ENCODE measurements around the gene KCNMB2. TPM values are rescaled to one million over a fixed set of nuclear protein-coding genes. Genes with fewer than 3 reads are reported as not detected.

Gene KCNMB2
- total RNA-seq, 1 experiment from 2014 or later, result not detected

DNA sequence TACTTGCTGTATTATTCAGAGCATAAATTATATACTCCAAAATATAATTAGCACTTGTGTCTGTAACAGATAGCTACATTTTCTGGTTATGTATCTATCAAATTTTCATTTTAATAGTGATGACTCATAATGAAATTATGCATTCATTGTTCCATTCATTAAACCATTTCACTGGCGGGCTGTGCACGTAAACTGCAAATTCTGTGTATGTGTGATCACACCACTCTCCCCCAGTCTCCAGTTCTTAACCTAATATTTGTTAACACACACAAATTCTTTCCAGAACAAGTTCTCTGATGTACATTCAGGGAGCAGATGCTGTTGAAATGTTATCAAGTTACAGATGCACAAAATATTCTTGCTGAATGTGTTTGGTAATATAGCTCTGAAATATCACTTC, 3.8 kb upstream of the KCNMB2 start:
- Histone ChIP-seq H3K36me3 (ENCODE audit: control insufficient read depth, insufficient read depth, low read length) (no peaks in the 10 kb centered on the region), H3K4me1 (peaks cover 8% of the 10 kb centered on the region; the same call in 1 of the 2 replicates), H3K9me3 (no peaks in the 10 kb centered on the region), H3K27me3 (replicated peaks; ENCODE audit: control insufficient read depth, insufficient read depth, low read length) (no peaks in the 10 kb centered on the region), H3K4me3 (ENCODE audit: low read depth, low read length) (no peak overlapping the region)
- DNase-seq, result no peak
- no peaks in the 10 kb centered on the region for H3K9me3 Mint-ChIP-seq (ENCODE audit: unreplicated experiment)
- CTCF ChIA-PET, result no interaction called here
- H3K4me1 Mint-ChIP-seq (ENCODE audit: low read depth, unreplicated experiment), result peaks cover 8% of the 10 kb centered on the region
- no peak overlapping the region for H3K4me3 Mint-ChIP-seq (ENCODE audit: unreplicated experiment)
- H3K27ac Mint-ChIP-seq (ENCODE audit: unreplicated experiment), result no peak overlapping the region
- H3K27me3 Mint-ChIP-seq (ENCODE audit: insufficient read depth, unreplicated experiment), result peaks cover 7% of the 10 kb centered on the region
- TF ChIP-seq, protein P1, sequence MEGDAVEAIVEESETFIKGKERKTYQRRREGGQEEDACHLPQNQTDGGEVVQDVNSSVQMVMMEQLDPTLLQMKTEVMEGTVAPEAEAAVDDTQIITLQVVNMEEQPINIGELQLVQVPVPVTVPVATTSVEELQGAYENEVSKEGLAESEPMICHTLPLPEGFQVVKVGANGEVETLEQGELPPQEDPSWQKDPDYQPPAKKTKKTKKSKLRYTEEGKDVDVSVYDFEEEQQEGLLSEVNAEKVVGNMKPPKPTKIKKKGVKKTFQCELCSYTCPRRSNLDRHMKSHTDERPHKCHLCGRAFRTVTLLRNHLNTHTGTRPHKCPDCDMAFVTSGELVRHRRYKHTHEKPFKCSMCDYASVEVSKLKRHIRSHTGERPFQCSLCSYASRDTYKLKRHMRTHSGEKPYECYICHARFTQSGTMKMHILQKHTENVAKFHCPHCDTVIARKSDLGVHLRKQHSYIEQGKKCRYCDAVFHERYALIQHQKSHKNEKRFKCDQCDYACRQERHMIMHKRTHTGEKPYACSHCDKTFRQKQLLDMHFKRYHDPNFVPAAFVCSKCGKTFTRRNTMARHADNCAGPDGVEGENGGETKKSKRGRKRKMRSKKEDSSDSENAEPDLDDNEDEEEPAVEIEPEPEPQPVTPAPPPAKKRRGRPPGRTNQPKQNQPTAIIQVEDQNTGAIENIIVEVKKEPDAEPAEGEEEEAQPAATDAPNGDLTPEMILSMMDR (IDR thresholded peaks at IDR 0.05; ENCODE audit: insufficient read depth in 1 of 2, low read depth in 1 of 2, low read length in 1 of 2, severe bottlenecking in 1 of 2, unreplicated experiment in 1 of 2), result no peak
- BruUV-seq (replicated peaks), result no TSS peak
- intact Hi-C loops (cut with micrococcal nuclease; ENCODE audit: unreplicated experiment), result no loop called here
- no peaks in the 10 kb centered on the region for H3K36me3 Mint-ChIP-seq (ENCODE audit: insufficient read depth, unreplicated experiment)
- POLR2A ChIA-PET, result no interaction called here

DNA sequence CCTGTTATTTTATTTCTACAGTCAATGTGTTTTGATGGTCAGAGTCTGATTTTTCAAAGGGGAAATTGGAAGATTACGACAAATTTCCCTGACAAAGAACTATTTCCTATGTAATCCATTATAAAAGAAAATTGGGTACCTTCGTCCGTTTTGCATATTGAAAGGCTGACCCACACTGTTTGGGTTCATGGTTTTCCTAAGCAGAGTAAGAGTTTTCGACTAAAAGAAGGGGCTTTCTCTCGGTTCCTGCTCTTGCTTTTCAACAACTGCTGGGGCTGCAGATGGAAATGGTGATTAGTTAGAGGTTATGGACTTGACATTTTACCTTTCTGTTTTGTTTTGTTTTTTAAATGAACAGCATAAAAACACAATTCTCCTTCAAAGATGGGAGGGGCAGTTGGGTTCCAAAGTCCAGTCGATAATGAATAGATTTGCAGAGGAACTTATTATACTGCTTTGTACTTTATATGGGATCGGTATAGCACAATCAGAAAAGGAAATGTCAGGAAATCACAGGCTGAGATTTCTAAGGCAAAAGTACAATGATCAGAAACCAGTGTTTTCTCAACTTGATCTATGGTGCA, 978 bp downstream of the KCNMB2 start:
- intact Hi-C loops (cut with micrococcal nuclease; ENCODE audit: unreplicated experiment), result no loop called here
- ChIA-PET CTCF (no interaction called here), POLR2A (interaction anchor here (0.5 kb wide), 1 partner anchor 504 kb away, joined by 8 read pairs; no protein-coding TSS in a partner anchor)
- H3K4me3 ChIP-seq (ENCODE audit: low read depth, low read length), result peak overlapping the region; percentile 24; the same call in 1 of the 2 replicates
- Mint-ChIP-seq H3K9me3 (ENCODE audit: unreplicated experiment) (no peaks in the 10 kb centered on the region), H3K4me1 (ENCODE audit: low read depth, unreplicated experiment) (peaks cover 8% of the 10 kb centered on the region), H3K27me3 (ENCODE audit: insufficient read depth, unreplicated experiment) (peaks cover 5% of the 10 kb centered on the region), H3K36me3 (ENCODE audit: insufficient read depth, unreplicated experiment) (no peaks in the 10 kb centered on the region), H3K4me3 (ENCODE audit: unreplicated experiment) (peak overlapping the region; percentile 76), H3K27ac (ENCODE audit: unreplicated experiment) (no peak overlapping the region)
- TF ChIP-seq, protein P1 (IDR thresholded peaks at IDR 0.05; ENCODE audit: insufficient read depth in 1 of 2, low read depth in 1 of 2, low read length in 1 of 2, severe bottlenecking in 1 of 2, unreplicated experiment in 1 of 2), result no peak
- peaks cover 13% of the 10 kb centered on the region; the same call in 1 of the 2 replicates for H3K4me1 ChIP-seq
- BruUV-seq (replicated peaks), result no TSS peak
- H3K27me3 ChIP-seq (replicated peaks; ENCODE audit: control insufficient read depth, insufficient read depth, low read length), result no peaks in the 10 kb centered on the region
- DNase-seq, result no peak
- no peaks in the 10 kb centered on the region for H3K36me3 ChIP-seq (ENCODE audit: control insufficient read depth, insufficient read depth, low read length)
- H3K9me3 ChIP-seq, result no peaks in the 10 kb centered on the region

DNA sequence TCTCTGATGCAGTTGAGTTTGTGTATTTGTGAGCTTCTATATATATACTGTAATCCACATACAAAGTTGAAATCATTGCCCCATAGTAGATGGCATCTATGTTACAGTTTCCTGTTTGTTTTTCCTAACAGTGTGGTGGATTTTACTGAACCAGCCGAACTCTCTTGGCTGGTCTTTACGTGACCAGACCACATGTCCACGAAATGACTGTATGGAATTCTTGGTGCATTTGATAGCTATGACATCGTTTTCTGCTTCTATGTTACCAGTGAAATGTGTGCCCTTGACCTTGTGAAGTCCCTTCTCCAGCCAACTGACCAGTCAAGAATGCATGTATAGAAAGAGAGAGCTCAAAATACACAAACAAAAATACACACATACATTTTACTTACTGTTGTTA, 1.8 kb downstream of the KCNMB2 start:
- no peak overlapping the region for H3K27ac Mint-ChIP-seq (ENCODE audit: unreplicated experiment)
- H3K4me3 Mint-ChIP-seq (ENCODE audit: unreplicated experiment), result no peak overlapping the region
- H3K9me3 Mint-ChIP-seq (ENCODE audit: unreplicated experiment), result no peaks in the 10 kb centered on the region
- TF ChIP-seq, protein P1 (IDR thresholded peaks at IDR 0.05; ENCODE audit: insufficient read depth in 1 of 2, low read depth in 1 of 2, low read length in 1 of 2, severe bottlenecking in 1 of 2, unreplicated experiment in 1 of 2), result no peak
- H3K4me1 Mint-ChIP-seq (ENCODE audit: low read depth, unreplicated experiment), result peaks cover 8% of the 10 kb centered on the region
- H3K27me3 ChIP-seq (replicated peaks; ENCODE audit: control insufficient read depth, insufficient read depth, low read length), result no peaks in the 10 kb centered on the region
- H3K4me3 ChIP-seq (ENCODE audit: low read depth, low read length), result no peak overlapping the region
- H3K4me1 ChIP-seq, result peaks cover 13% of the 10 kb centered on the region; the same call in 1 of the 2 replicates
- ChIA-PET POLR2A (no interaction called here), CTCF (no interaction called here)
- H3K9me3 ChIP-seq, result no peaks in the 10 kb centered on the region
- no peak for DNase-seq
- no peaks in the 10 kb centered on the region for H3K36me3 ChIP-seq (ENCODE audit: control insufficient read depth, insufficient read depth, low read length)
- BruUV-seq (replicated peaks), result no TSS peak
- peaks cover 5% of the 10 kb centered on the region for H3K27me3 Mint-ChIP-seq (ENCODE audit: insufficient read depth, unreplicated experiment)
- intact Hi-C loops (cut with micrococcal nuclease; ENCODE audit: unreplicated experiment), result no loop called here
- no peaks in the 10 kb centered on the region for H3K36me3 Mint-ChIP-seq (ENCODE audit: insufficient read depth, unreplicated experiment)

Data from Caco-2 (cell line).